Activated gamma-delta T cell treated with anti-CD3 and anti-CD28 coated beads, Interleukin-2, amount 50 U/mL, for 16 hours (primary cell): Measurements from ENCODE around the gene MRPS24.
"Not testable (repeated sequence)": the region's sequence is repeated elsewhere in the genome, so short reads cannot be mapped to it uniquely, and the experiment has no call there.

Source experiments
- DNase-seq: peaks from one replicate; pipeline ENCODE4 v3.0.0-alpha.2; 2020; ENCODE audit warnings: low read depth

The MRPS24 gene

DNA sequence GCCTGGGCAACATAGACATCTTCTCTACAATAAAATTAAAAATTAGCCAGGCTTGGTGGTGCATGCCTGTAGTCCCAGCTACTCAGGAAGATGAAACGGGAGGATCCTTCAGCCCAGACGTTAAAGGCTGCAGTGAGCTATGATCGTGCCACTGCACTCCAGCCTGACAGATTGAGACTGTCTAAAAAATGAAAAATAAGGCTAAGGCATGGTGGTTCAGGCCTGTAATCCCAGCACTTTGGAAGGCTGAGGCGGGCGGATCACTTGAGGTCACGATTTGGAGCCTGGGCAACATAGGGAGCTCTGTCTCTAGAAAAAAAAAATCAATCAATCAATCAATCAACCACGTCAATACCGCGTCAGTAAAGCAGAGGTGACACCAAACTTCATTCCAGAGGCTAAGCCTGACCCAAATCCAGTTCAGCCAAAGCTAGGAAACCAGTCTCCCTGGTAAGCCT lies 31.1 kb downstream of the MRPS24 start:
- no peak for DNase-seq

DNA sequence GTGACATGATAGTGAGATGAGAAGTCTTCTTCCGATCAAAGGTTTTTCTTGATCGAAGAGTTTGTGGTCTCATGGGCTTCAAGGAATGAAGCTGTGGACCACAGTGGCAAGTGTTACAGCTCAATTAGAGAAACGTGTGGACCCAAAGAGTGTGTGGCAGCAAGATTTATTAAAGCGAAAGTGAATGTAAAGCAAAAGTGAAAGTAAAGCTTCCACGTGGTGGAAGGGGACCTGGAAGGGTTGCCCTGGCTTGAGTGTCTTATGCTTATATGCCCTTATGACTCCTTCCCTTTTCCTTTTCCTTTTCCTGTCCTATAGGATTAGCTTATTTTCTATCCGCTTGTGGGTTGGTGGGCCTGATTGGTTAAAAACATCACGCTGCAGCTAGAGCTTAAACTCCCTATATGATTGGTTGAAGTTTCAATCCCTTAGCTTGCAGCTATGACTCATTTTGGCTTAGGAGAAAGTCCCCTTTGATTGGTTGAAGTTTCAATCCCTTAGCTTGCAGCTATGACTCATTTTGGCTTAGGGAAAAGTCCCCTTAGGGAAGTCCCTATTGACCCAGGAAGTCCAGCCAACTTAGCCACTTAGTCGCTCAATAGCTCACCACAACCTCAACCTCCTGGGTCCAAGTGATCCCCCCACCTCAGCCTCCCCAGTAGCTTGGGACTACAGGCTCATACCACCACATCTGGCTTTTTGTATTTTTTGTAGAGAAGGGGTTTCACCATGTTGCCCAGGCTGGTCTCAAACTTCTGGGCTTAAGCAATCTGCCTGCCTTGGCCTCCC lies 34.7 kb downstream of the MRPS24 start:
- DNase-seq: peak; percentile 5

DNA sequence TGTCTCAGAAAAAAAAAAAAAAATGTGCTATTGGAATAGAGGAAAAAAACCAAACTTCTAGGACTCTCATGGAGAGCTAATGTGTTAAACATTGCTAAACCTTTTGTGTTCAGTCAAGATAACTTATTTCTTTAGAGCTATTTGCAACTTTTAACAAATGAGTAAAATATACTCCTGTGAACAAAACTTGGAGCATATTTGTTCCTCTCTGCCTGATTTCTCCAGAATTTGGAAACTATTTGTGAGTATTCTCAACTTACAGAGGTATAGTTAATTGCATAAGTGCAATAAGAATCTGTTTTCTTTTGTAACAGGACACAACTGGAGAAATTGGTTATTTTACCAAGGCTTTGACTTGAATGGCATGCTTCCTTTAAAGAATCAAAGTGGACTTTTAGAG lies 38.4 kb downstream of the MRPS24 start:
- not testable (repeated sequence) for DNase-seq

DNA sequence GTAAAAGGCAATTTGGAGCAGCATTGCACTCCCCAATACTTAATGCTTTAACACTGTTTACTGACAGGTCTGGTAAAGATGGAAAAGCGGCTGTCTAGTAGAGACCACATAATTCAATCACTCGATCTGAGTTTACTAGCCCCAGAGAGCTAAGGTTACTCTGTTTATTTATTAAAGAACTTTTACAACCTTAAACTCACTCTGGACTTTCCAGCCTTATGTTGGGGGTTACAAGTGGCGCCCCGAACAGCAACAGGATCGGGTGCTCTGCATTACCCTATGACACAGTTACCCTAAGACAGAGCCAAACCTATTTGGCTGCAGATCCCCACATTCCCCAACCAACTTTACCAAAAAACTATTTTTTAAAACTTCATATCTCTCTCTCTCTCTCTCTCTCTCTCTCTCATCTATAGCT lies 43.9 kb downstream of the MRPS24 start:
- DNase-seq: no peak

DNA sequence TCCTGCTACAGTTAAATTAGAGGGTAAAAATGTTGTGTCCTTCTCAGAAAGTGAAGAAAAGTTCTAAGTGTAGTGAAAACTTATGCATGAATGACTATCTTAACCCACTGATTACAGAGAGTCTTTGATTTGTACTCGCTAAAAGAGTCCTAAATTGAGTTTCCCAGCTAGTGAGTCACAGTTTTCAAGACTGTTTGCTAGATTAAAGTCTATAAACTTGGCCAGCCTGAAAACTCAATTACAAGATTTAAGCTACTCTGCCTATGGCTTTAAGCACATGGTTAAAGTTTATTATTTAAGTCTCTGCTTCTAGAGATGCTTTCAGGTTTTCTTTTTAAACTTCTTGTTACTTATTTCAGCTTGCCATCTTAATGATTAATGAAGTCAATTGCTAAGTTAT lies 44.4 kb downstream of the MRPS24 start:
- DNase-seq: no peak

DNA sequence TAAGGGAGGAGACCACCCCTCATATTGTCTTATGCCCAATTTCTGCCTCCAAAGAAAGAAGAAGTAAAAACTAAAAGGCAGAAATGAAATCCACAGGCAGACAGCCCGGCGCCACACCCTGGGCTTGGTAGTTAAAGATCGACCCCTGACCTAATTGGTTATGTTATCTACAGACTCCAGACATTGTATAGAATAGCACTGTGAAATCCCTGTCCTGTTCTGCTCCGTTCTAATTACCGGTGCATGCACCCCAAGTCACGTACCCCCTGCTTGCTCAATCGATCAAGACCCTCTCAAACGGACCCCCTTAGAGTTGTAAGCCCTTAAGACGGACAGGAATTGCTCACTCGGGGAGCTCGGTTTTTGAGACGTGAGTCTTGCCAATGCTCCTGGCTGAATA lies 44.8 kb downstream of the MRPS24 start:
- DNase-seq: not testable (repeated sequence)

DNA sequence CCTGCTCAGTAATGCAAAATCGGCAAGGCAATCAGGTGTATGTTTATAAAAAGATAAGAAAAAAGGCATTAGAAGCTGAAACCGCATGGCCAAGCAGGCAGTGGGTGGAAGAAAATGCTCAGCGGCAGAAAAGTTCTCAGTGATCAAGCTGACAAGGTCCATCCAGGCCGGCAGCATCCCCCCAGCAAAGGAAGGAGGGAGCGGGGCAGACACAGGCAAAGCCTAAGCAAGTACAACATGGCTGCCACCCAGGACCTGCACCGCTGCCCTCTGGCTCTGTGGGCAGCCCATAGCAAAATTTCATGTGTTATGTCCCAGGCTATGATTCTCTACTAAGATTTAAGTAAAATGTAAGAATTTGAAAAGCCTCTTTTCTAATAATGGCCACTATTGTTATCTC lies 45.4 kb downstream of the MRPS24 start:
- no peak for DNase-seq

DNA sequence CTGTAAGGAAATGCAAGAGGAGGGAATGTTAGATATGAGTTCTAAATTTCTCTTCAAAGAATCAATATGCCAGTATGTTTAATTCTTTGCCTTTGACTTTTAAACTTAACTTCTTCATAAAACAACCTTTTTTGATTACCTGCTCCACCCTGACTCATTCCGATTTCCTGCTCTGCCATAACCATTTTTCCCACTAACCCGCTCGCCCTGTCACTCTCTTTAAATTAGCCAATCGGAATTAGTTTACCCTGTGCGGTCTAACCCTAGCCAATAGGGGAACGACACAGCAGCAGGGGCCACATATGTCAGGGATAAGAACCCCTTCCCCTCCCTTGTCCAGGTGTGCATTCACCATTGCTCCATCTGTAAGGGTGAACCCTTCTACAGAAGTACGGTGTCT lies 45.9 kb downstream of the MRPS24 start:
- DNase-seq: not testable (repeated sequence)
